Esophagus muscularis mucosa (tissue), 3 donors: ENCODE data around the gene OR2B2.

Source experiments
- POLR2A ChIP-seq: fragments of 450-650 bp; IDR thresholded peaks from one replicate; pipeline ENCODE4 v1.6.1; 2017; ENCODE audit warnings: antibody characterized with exemption, moderate library complexity, mild to moderate bottlenecking, low read depth
- TF ChIP-seq, protein P1 (sequence below), 3 experiments: fragments of 200-600 bp in 2 of 3; fragments of 450-650 bp in 1 of 3; sonication (generic) in 2 of 3; IDR thresholded peaks; one replicate each; pipeline ENCODE4 v1.5.1; 2017 to 2019; ENCODE audit warnings: antibody characterized with exemption in 3 of 3, mild to moderate bottlenecking in 2 of 3, moderate library complexity in 1 of 3

DNA sequence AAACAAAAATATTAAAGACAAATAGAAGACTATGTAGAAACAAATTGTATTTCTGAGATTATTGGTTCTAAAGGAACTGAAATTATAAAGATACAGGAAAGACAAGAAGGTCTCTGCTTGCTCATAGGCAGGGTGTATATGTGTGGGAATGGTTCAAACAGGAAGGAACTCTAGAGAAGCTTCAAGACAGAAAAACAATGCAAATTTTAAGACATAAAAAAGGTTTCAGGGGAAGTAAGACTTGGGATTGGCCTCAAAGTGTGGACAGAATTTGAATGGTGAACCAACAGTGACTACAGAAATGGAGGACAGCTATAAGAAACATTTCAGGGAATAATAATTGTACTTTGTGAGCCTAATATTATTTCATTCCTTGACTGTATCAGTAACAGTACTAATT is 50.3 kb downstream of the OR2B2 start:
- TF ChIP-seq POLR2A, result no peak
- TF ChIP-seq, protein P1, sequence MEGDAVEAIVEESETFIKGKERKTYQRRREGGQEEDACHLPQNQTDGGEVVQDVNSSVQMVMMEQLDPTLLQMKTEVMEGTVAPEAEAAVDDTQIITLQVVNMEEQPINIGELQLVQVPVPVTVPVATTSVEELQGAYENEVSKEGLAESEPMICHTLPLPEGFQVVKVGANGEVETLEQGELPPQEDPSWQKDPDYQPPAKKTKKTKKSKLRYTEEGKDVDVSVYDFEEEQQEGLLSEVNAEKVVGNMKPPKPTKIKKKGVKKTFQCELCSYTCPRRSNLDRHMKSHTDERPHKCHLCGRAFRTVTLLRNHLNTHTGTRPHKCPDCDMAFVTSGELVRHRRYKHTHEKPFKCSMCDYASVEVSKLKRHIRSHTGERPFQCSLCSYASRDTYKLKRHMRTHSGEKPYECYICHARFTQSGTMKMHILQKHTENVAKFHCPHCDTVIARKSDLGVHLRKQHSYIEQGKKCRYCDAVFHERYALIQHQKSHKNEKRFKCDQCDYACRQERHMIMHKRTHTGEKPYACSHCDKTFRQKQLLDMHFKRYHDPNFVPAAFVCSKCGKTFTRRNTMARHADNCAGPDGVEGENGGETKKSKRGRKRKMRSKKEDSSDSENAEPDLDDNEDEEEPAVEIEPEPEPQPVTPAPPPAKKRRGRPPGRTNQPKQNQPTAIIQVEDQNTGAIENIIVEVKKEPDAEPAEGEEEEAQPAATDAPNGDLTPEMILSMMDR (IDR thresholded peaks at IDR 0.05), result no peak
